Hepatocyte (in vitro differentiated cells): Measurements from ENCODE around the gene ITPR3. TPM values are rescaled to one million over a fixed set of nuclear protein-coding genes. Genes with fewer than 3 reads are reported as not detected.

Source experiments
- DNase-seq: peaks from one replicate; pipeline ENCODE4 v3.0.0-alpha.2; 2016; ENCODE audit warnings: low spot score
- H2AFZ ChIP-seq: fragments of 200-600 bp; sonication (generic); 2 replicates; pipeline ENCODE4 v1.6.0; 2016; ENCODE audit warnings: antibody characterized with exemption, mild to moderate bottlenecking
- H3K27ac ChIP-seq: fragments of 200-600 bp; sonication (generic); 2 replicates; pipeline ENCODE4 v1.5.1; 2016; ENCODE audit warnings: mild to moderate bottlenecking
- H3K27me3 ChIP-seq: fragments of 200-600 bp; sonication (generic); 2 replicates; pipeline ENCODE4 v1.6.1; 2016
- H3K36me3 ChIP-seq: fragments of 200-600 bp; sonication (generic); replicated peaks from 2 replicates; pipeline ENCODE4 v1.5.1; 2016; ENCODE audit warnings: low read depth; ENCODE audit not compliant: insufficient read depth
- H3K4me1 ChIP-seq: fragments of 200-600 bp; sonication (generic); 2 replicates; pipeline ENCODE4 v1.5.1; 2016; ENCODE audit warnings: mild to moderate bottlenecking, moderate library complexity; ENCODE audit not compliant: insufficient read depth
- H3K4me2 ChIP-seq: fragments of 200-600 bp; sonication (generic); 2 replicates; pipeline ENCODE4 v1.6.0; 2016
- H3K4me3 ChIP-seq: fragments of 200-600 bp; sonication (generic); 2 replicates; pipeline ENCODE4 v1.5.1; 2016; ENCODE audit warnings: mild to moderate bottlenecking
- H3K79me2 ChIP-seq: fragments of 200-600 bp; sonication (generic); 2 replicates; pipeline ENCODE4 v1.6.0; 2017; ENCODE audit warnings: mild to moderate bottlenecking
- H3K9me2 ChIP-seq: fragments of 200-600 bp; sonication (generic); replicated peaks from 2 replicates; pipeline ENCODE4 v1.6.0; 2017; ENCODE audit warnings: mild to moderate bottlenecking; ENCODE audit not compliant: insufficient read depth
- H3K9me3 ChIP-seq: fragments of 200-600 bp; sonication (generic); 2 replicates; pipeline ENCODE4 v1.5.1; 2016; ENCODE audit warnings: low read depth, mild to moderate bottlenecking
- H4K20me1 ChIP-seq: fragments of 200-600 bp; sonication (generic); 2 replicates; pipeline ENCODE4 v1.6.0; 2016; ENCODE audit warnings: mild to moderate bottlenecking; ENCODE audit not compliant: insufficient read depth, poor library complexity, severe bottlenecking
- CTCF ChIP-seq: fragments of 200-600 bp; sonication (generic); IDR thresholded peaks from 2 replicates; pipeline ENCODE4 v1.5.1; 2016; ENCODE audit warnings: antibody characterized with exemption, mild to moderate bottlenecking; ENCODE audit not compliant: poor library complexity
- EZH2 ChIP-seq: fragments of 200-600 bp; sonication (generic); IDR thresholded peaks from 2 replicates; pipeline ENCODE4 v1.6.1; 2016; ENCODE audit warnings: antibody characterized with exemption, mild to moderate bottlenecking, borderline replicate concordance
- EZH2phosphoT487 ChIP-seq: fragments of 200-600 bp; sonication (generic); IDR thresholded peaks from one replicate; pipeline ENCODE4 v1.6.1; 2018; ENCODE audit warnings: antibody characterized with exemption, mild to moderate bottlenecking, low read depth, moderate library complexity; ENCODE audit not compliant: unreplicated experiment, severe bottlenecking
- WGBS: methylation state at CpG from one replicate; pipeline ENCODE4 v1.1.6; 2016; ENCODE audit warnings: low lambda C conversion rate; ENCODE audit errors: missing lambda C conversion rate; 5-methylcytosine and 5-hydroxymethylcytosine counted together
- polyA plus RNA-seq: library from polyadenylated mRNA; unstranded; fragments of >200 nt; fragmentation: Nextera tagmentation; extraction: Ambion mirVana; gene quantifications from 2 replicates; pipeline ENCODE4 v1.2.1, GENCODE V29; 2016
- total RNA-seq: library from RNA; depleted of rRNA; stranded (reverse); fragments of >200 nt; gene quantifications from 2 replicates; pipeline ENCODE4 v1.2.3, GENCODE V29; 2014

The ITPR3 gene
- total and polyA plus RNA-seq, 2 experiments from 2014 or later = 16.5 to 39.6 TPM

GRCh38 chr6:33634161-33634727 lies 13.1 kb downstream of the ITPR3 start:
- Histone ChIP-seq H3K27ac (peak overlapping the region; percentile 66), H3K36me3 (no peaks in the 10 kb centered on the region), H3K27me3 (peaks cover 7% of the 10 kb centered on the region), H3K9me3 (no peaks in the 10 kb centered on the region), H3K79me2 (peaks cover 25% of the 10 kb centered on the region), H3K9me2 (no peaks in the 10 kb centered on the region), H3K4me2 (peak overlapping the region; percentile 94), H3K4me1 (peaks cover 51% of the 10 kb centered on the region), H3K4me3 (peak overlapping the region; percentile 63), H2AFZ (no peak overlapping the region), H4K20me1 (peaks cover 2% of the 10 kb centered on the region)
- DNase-seq = peak; percentile 70
- WGBS = 13% methylated on average over 15 of the region's 15 CpGs
- TF ChIP-seq CTCF (no peak), EZH2phosphoT487 (no peak), EZH2 (no peak)

- 65% methylated on average over 8 of the region's 8 CpGs for WGBS
- no peaks in the 10 kb centered on the region for H3K9me3 ChIP-seq
- H3K9me2 ChIP-seq = no peaks in the 10 kb centered on the region
- peak overlapping the region; percentile 12 for H3K27ac ChIP-seq
- H3K4me2 ChIP-seq = peak overlapping the region; percentile 94
- DNase-seq = no peak
- H3K36me3 ChIP-seq = no peaks in the 10 kb centered on the region
- H2AFZ ChIP-seq = no peak overlapping the region
- peaks cover 31% of the 10 kb centered on the region for H3K79me2 ChIP-seq
- H3K27me3 ChIP-seq = peaks cover 7% of the 10 kb centered on the region
- H3K4me3 ChIP-seq = no peak overlapping the region
- H3K4me1 ChIP-seq = peaks cover 53% of the 10 kb centered on the region
- TF ChIP-seq EZH2 (no peak), EZH2phosphoT487 (no peak), CTCF (no peak)
- peaks cover 2% of the 10 kb centered on the region for H4K20me1 ChIP-seq
Observed at GRCh38 chr6:33634946-33635345, 13.8 kb downstream of the ITPR3 start.

GRCh38 chr6:33636655-33637054 lies 15.5 kb downstream of the ITPR3 start:
- Histone ChIP-seq H4K20me1 (peaks cover 2% of the 10 kb centered on the region), H3K9me3 (no peaks in the 10 kb centered on the region), H3K9me2 (no peaks in the 10 kb centered on the region), H3K79me2 (peaks cover 18% of the 10 kb centered on the region), H3K27ac (no peak overlapping the region), H3K4me1 (peaks cover 53% of the 10 kb centered on the region), H3K4me3 (no peak overlapping the region), H3K36me3 (no peaks in the 10 kb centered on the region), H3K4me2 (no peak overlapping the region), H3K27me3 (peaks cover 7% of the 10 kb centered on the region), H2AFZ (no peak overlapping the region)
- 82% methylated on average over 11 of the region's 11 CpGs for WGBS
- no peak for DNase-seq
- TF ChIP-seq EZH2 = no peak
- TF ChIP-seq EZH2phosphoT487 = no peak
- no peak for TF ChIP-seq CTCF
